GM23338 (cell line): ENCODE results near the gene ZNF74. TPM values are rescaled to one million over a fixed set of nuclear protein-coding genes. Genes with fewer than 3 reads are reported as not detected.

ENCODE experiments used
- ATAC-seq: fragments of 200-7000 bp; cut with Tn5 transposase; 3 replicates; pipeline ENCODE4 v1.9.1; 2020
- DNase-seq: peaks from one replicate; pipeline ENCODE4 v3.0.0-alpha.2; 2015; ENCODE audit warnings: low spot score
- H2AFZ ChIP-seq: fragments of 200-600 bp; sonication (generic); 2 replicates; pipeline ENCODE4 v1.8.0; 2016; ENCODE audit warnings: antibody characterized with exemption, mild to moderate bottlenecking, moderate library complexity
- H3F3A ChIP-seq: fragments of 200-600 bp; sonication (generic); replicated peaks from 2 replicates; pipeline ENCODE4 v1.8.0; 2017; ENCODE audit warnings: antibody characterized with exemption, mixed run types, low read depth
- H3K27ac ChIP-seq: fragments of 200-600 bp; sonication (generic); 2 replicates; pipeline ENCODE4 v1.6.1; 2016; ENCODE audit warnings: low read depth
- H3K27me3 ChIP-seq: fragments of 200-600 bp; sonication (generic); 2 replicates; pipeline ENCODE4 v1.8.0; 2016; ENCODE audit warnings: mild to moderate bottlenecking, mixed run types, moderate library complexity; ENCODE audit not compliant: insufficient read depth
- H3K36me3 ChIP-seq: fragments of 200-600 bp; sonication (generic); 2 replicates; pipeline ENCODE4 v1.8.0; 2016; ENCODE audit warnings: mild to moderate bottlenecking; ENCODE audit not compliant: insufficient read depth
- H3K4me1 ChIP-seq: fragments of 200-600 bp; sonication (generic); 2 replicates; pipeline ENCODE4 v1.8.0; 2016; ENCODE audit warnings: mild to moderate bottlenecking, moderate library complexity; ENCODE audit not compliant: insufficient read depth
- H3K4me2 ChIP-seq: fragments of 200-600 bp; sonication (generic); 2 replicates; pipeline ENCODE4 v1.7.1; 2017; ENCODE audit warnings: mixed run types
- H3K4me3 ChIP-seq: fragments of 200-600 bp; sonication (generic); 2 replicates; pipeline ENCODE4 v1.6.1; 2016; ENCODE audit warnings: mixed run types
- H3K79me2 ChIP-seq: fragments of 200-600 bp; sonication (generic); replicated peaks from 2 replicates; pipeline ENCODE4 v1.8.0; 2017; ENCODE audit warnings: mild to moderate bottlenecking; ENCODE audit not compliant: insufficient read depth
- H3K9me2 ChIP-seq: fragments of 200-600 bp; sonication (generic); 2 replicates; pipeline ENCODE4 v1.8.0; 2017; ENCODE audit not compliant: insufficient read depth
- H4K20me1 ChIP-seq: fragments of 200-600 bp; sonication (generic); replicated peaks from 2 replicates; pipeline ENCODE4 v1.8.0; 2017; ENCODE audit warnings: mild to moderate bottlenecking; ENCODE audit not compliant: insufficient read depth
- H3K27ac Mint-ChIP-seq: 2 replicates; pipeline ENCODE4 v1.8.0; 2020; ENCODE audit warnings: inconsistent platforms, mild to moderate bottlenecking, moderate library complexity, mixed read lengths
- H3K27me3 Mint-ChIP-seq: 3 replicates; pipeline ENCODE4 v1.8.0; 2022; ENCODE audit warnings: low read depth, mild to moderate bottlenecking, moderate library complexity, mixed read lengths, inconsistent platforms; ENCODE audit not compliant: insufficient read depth, poor library complexity
- H3K36me3 Mint-ChIP-seq: 3 replicates; pipeline ENCODE4 v1.8.0; 2021; ENCODE audit warnings: low read depth, mild to moderate bottlenecking, inconsistent platforms, moderate library complexity, mixed read lengths
- H3K4me1 Mint-ChIP-seq: 3 replicates; pipeline ENCODE4 v1.8.0; 2020; ENCODE audit warnings: mild to moderate bottlenecking, inconsistent platforms, mixed read lengths
- H3K4me3 Mint-ChIP-seq: 3 replicates; pipeline ENCODE4 v1.8.0; 2021; ENCODE audit warnings: moderate library complexity, mild to moderate bottlenecking, inconsistent platforms, mixed read lengths
- H3K9me3 Mint-ChIP-seq: 3 replicates; pipeline ENCODE4 v1.8.0; 2020; ENCODE audit warnings: moderate library complexity, mild to moderate bottlenecking, inconsistent platforms, mixed read lengths
- CREB1 ChIP-seq: fragments of 250-450 bp; sonication (Bioruptor Pico); IDR thresholded peaks from 2 replicates; pipeline ENCODE4 v1.5.0; 2020; ENCODE audit warnings: low read depth, mild to moderate bottlenecking, moderate library complexity
- ETS1 ChIP-seq: IDR thresholded peaks from 2 replicates; pipeline ENCODE4 v1.6.1; 2016; ENCODE audit warnings: antibody characterized with exemption
- EZH2 ChIP-seq: fragments of 200-600 bp; sonication (generic); IDR thresholded peaks from one replicate; pipeline ENCODE4 v1.8.0; 2017; ENCODE audit warnings: antibody characterized with exemption, mild to moderate bottlenecking, low read depth; ENCODE audit not compliant: unreplicated experiment
- EZH2phosphoT487 ChIP-seq: fragments of 200-600 bp; sonication (generic); IDR thresholded peaks from one replicate; pipeline ENCODE4 v1.8.1; 2018; ENCODE audit warnings: antibody characterized with exemption; ENCODE audit not compliant: unreplicated experiment
- JUNB ChIP-seq: IDR thresholded peaks from one replicate; pipeline ENCODE4 v1.6.1; 2016; ENCODE audit warnings: antibody characterized with exemption; ENCODE audit not compliant: unreplicated experiment
- NANOG ChIP-seq: IDR thresholded peaks from 2 replicates; pipeline ENCODE4 v1.6.1; 2016; ENCODE audit warnings: antibody characterized with exemption, borderline replicate concordance
- POLR2AphosphoS5 ChIP-seq: IDR thresholded peaks from 2 replicates; pipeline ENCODE4 v1.6.1; 2016; ENCODE audit warnings: antibody characterized with exemption, low read depth
- REST ChIP-seq: IDR thresholded peaks from one replicate; pipeline ENCODE4 v1.6.1; 2018; ENCODE audit warnings: antibody characterized with exemption; ENCODE audit not compliant: unreplicated experiment
- STAT1 ChIP-seq: IDR thresholded peaks from one replicate; pipeline ENCODE4 v1.6.1; 2016; ENCODE audit warnings: antibody characterized with exemption; ENCODE audit not compliant: unreplicated experiment
- ZNF114 ChIP-seq: fragments of 250-450 bp; sonication (Bioruptor Pico); IDR thresholded peaks from 2 replicates; pipeline ENCODE4 v1.5.0; 2020; ENCODE audit warnings: mild to moderate bottlenecking, moderate library complexity
- ZNF331 ChIP-seq: fragments of 250-450 bp; sonication (Bioruptor Pico); IDR thresholded peaks from 2 replicates; pipeline ENCODE4 v1.5.0; 2020; ENCODE audit warnings: low read depth, mild to moderate bottlenecking, moderate library complexity
- polyA plus RNA-seq: library from polyadenylated mRNA; unstranded; fragments of >200 nt; fragmentation: Nextera tagmentation; extraction: Ambion mirVana; gene quantifications from 2 replicates; pipeline ENCODE4 v1.2.1, GENCODE V29; 2016
- total RNA-seq: library from RNA; depleted of rRNA; stranded (reverse); fragments of >200 nt; shearing (Covaris generic); gene quantifications from 2 replicates; pipeline ENCODE4 v1.2.3, GENCODE V29; 2014
- TF ChIP-seq, protein P1 (sequence below), 2 experiments: fragments of 200-600 bp in 1 of 2; sonication (generic) in 1 of 2; conservative IDR thresholded peaks; 2 replicates each; pipeline versions ENCODE4 v1.5.1 to v1.6.1; 2016 to 2017; ENCODE audit warnings: antibody characterized with exemption in 2 of 2, low read depth in 2 of 2, mild to moderate bottlenecking in 2 of 2, moderate library complexity in 1 of 2

The ZNF74 gene
- total and polyA plus RNA-seq, 2 experiments from 2014 or later, result 16.1 to 94.0 TPM

DNA sequence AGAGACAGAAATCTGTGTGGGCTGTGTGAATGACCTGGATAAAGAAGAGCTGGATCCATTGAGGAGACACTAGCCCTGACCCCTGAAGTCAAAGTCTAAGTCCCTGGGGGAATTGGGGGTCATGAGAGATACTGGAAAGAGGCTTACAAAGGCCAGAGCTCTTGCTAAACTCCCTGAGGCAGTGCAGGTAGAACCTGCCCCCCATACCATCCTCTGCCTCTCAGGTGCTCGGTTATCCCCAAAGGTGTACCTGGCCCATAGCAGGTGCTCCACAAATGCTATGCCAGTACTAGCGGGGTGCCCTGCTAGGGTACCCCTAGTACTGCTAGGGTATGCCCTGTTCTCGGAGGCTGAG is 62.7 kb downstream of the ZNF74 start (continued):
- TF ChIP-seq REST (no peak), JUNB (no peak), ZNF114 (no peak), CREB1 (CRISPR knock-in tag) (no peak), STAT1 (no peak), ETS1 (no peak), EZH2 (no peak), ZNF331 (no peak), EZH2phosphoT487 (no peak)
- TF ChIP-seq, protein P1, sequence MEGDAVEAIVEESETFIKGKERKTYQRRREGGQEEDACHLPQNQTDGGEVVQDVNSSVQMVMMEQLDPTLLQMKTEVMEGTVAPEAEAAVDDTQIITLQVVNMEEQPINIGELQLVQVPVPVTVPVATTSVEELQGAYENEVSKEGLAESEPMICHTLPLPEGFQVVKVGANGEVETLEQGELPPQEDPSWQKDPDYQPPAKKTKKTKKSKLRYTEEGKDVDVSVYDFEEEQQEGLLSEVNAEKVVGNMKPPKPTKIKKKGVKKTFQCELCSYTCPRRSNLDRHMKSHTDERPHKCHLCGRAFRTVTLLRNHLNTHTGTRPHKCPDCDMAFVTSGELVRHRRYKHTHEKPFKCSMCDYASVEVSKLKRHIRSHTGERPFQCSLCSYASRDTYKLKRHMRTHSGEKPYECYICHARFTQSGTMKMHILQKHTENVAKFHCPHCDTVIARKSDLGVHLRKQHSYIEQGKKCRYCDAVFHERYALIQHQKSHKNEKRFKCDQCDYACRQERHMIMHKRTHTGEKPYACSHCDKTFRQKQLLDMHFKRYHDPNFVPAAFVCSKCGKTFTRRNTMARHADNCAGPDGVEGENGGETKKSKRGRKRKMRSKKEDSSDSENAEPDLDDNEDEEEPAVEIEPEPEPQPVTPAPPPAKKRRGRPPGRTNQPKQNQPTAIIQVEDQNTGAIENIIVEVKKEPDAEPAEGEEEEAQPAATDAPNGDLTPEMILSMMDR (conservative IDR thresholded peaks at IDR 0.05; ENCODE audit: low read depth in 2 of 2), result no peak

- DNase-seq (no peak), ATAC-seq (no peak)
- Histone ChIP-seq H3K4me1 (no peaks in the 10 kb centered on the region), H3K79me2 (no peaks in the 10 kb centered on the region), H4K20me1 (no peaks in the 10 kb centered on the region), H3K9me2 (no peaks in the 10 kb centered on the region), H3K27ac (no peak overlapping the region), H3K27me3 (peaks cover 4% of the 10 kb centered on the region; the same call in 1 of the 2 replicates), H3K4me3 (no peak overlapping the region), H3K4me2 (no peak overlapping the region), H2AFZ (no peak overlapping the region), H3F3A (no peaks in the 10 kb centered on the region), H3K36me3 (no peaks in the 10 kb centered on the region)
- peaks cover 15% of the 10 kb centered on the region for H3K27me3 Mint-ChIP-seq
- H3K4me1 Mint-ChIP-seq, result peaks cover 18% of the 10 kb centered on the region
- no peaks in the 10 kb centered on the region for H3K9me3 Mint-ChIP-seq
- H3K27ac Mint-ChIP-seq, result no peak overlapping the region
- H3K4me3 Mint-ChIP-seq, result no peak overlapping the region
- H3K36me3 Mint-ChIP-seq, result peaks cover 3% of the 10 kb centered on the region; the same call in 1 of the 3 replicates
- TF ChIP-seq, protein P1 (conservative IDR thresholded peaks at IDR 0.05; ENCODE audit: low read depth in 2 of 2), result no peak
- TF ChIP-seq STAT1 (no peak), POLR2AphosphoS5 (no peak), NANOG (no peak)
These were observed 63.7 kb downstream of the ZNF74 start for GRCh38 chr22:20457506-20458240.
